Mesenchymal stem cell (in vitro differentiated cells and primary cell): Measurements from ENCODE around the gene OR52L1.

ENCODE experiments used
- DNase-seq: peaks from one replicate; pipeline ENCODE4 v3.0.0-alpha.2; 2013
- H2AFZ ChIP-seq: one replicate; pipeline ENCODE4 v1.6.1; 2013; ENCODE audit warnings: low read depth, mild to moderate bottlenecking, control low read depth, inconsistent platforms, low read length, moderate library complexity
- H2AK5ac ChIP-seq: 2 replicates; pipeline ENCODE4 v1.6.1; 2013; ENCODE audit warnings: low read length, moderate library complexity, mild to moderate bottlenecking, inconsistent platforms; ENCODE audit not compliant: severe bottlenecking
- H2BK120ac ChIP-seq: one replicate; pipeline ENCODE4 v1.6.1; 2013; ENCODE audit warnings: low read depth, mild to moderate bottlenecking, inconsistent platforms, low read length, moderate library complexity
- H2BK12ac ChIP-seq, 2 experiments: one replicate each; pipeline ENCODE4 v1.6.1; 2013; ENCODE audit warnings: inconsistent platforms in 2 of 2, low read length in 2 of 2, mild to moderate bottlenecking in 2 of 2, moderate library complexity in 2 of 2, control low read depth in 1 of 2
- H2BK15ac ChIP-seq: one replicate; pipeline ENCODE4 v1.6.1; 2013; ENCODE audit warnings: mild to moderate bottlenecking, low read depth, inconsistent platforms; ENCODE audit not compliant: poor library complexity, severe bottlenecking
- H2BK5ac ChIP-seq: 2 replicates; pipeline ENCODE4 v1.6.1; 2013; ENCODE audit warnings: low read depth, mild to moderate bottlenecking, low read length, control low read depth, inconsistent platforms; ENCODE audit not compliant: poor library complexity, severe bottlenecking
- H3K14ac ChIP-seq, 2 experiments: one replicate each; pipeline ENCODE4 v1.6.1; 2013; ENCODE audit warnings: inconsistent platforms in 2 of 2, low read length in 2 of 2, control low read depth in 1 of 2, mild to moderate bottlenecking in 1 of 2, moderate library complexity in 1 of 2
- H3K18ac ChIP-seq, 2 experiments: one replicate each; pipeline ENCODE4 v1.6.1; 2013; ENCODE audit warnings: inconsistent platforms in 2 of 2, low read length in 2 of 2, control low read depth in 1 of 2, low read depth in 1 of 2, mild to moderate bottlenecking in 1 of 2
- H3K23ac ChIP-seq, 2 experiments: one replicate each; pipeline ENCODE4 v1.6.1; 2013; ENCODE audit warnings: inconsistent platforms in 2 of 2, low read length in 2 of 2, mild to moderate bottlenecking in 2 of 2, moderate library complexity in 2 of 2, control low read depth in 1 of 2
- H3K27ac ChIP-seq: 2 replicates; pipeline ENCODE4 v1.5.1; 2013; ENCODE audit warnings: mild to moderate bottlenecking, moderate library complexity, low read length, control low read depth, inconsistent platforms; ENCODE audit not compliant: poor library complexity, severe bottlenecking
- H3K27me3 ChIP-seq, 2 experiments: 2 replicates each; pipeline versions ENCODE4 v1.6.1 to v1.7.0; 2013; ENCODE audit warnings: low read length in 2 of 2, mild to moderate bottlenecking in 2 of 2, moderate library complexity in 2 of 2, control low read depth in 1 of 2, inconsistent platforms in 1 of 2; ENCODE audit not compliant: control insufficient read depth in 1 of 2, insufficient read depth in 1 of 2
- H3K36me3 ChIP-seq, 2 experiments: 2 replicates each; pipeline versions ENCODE4 v1.6.1 to v1.7.0; 2013; ENCODE audit warnings: low read length in 2 of 2, control low read depth in 1 of 2, inconsistent platforms in 1 of 2, low read depth in 1 of 2, mild to moderate bottlenecking in 1 of 2; ENCODE audit not compliant: insufficient read depth in 2 of 2, control insufficient read depth in 1 of 2
- H3K4ac ChIP-seq, 2 experiments: one replicate each; pipeline ENCODE4 v1.6.1; 2013; ENCODE audit warnings: inconsistent platforms in 2 of 2, low read length in 2 of 2, mild to moderate bottlenecking in 2 of 2, moderate library complexity in 2 of 2, control low read depth in 1 of 2, low read depth in 1 of 2
- H3K4me1 ChIP-seq: 2 replicates; pipeline ENCODE4 v1.6.1; 2013; ENCODE audit warnings: low read depth, low read length, control low read depth; ENCODE audit not compliant: control insufficient read depth, insufficient read depth
- H3K4me2 ChIP-seq: 2 replicates; pipeline ENCODE4 v1.6.1; 2013; ENCODE audit warnings: low read length, mild to moderate bottlenecking, inconsistent platforms; ENCODE audit not compliant: poor library complexity, severe bottlenecking
- H3K4me3 ChIP-seq, 2 experiments: 2 replicates each; pipeline versions ENCODE4 v1.5.1 to v1.7.0; 2013; ENCODE audit warnings: low read length in 2 of 2, mild to moderate bottlenecking in 2 of 2, control low read depth in 1 of 2, low read depth in 1 of 2; ENCODE audit not compliant: insufficient read depth in 1 of 2
- H3K79me1 ChIP-seq: replicated peaks from 2 replicates; pipeline ENCODE4 v1.6.1; 2013; ENCODE audit warnings: mild to moderate bottlenecking, control low read depth, low read length, inconsistent platforms; ENCODE audit not compliant: poor library complexity, severe bottlenecking
- H3K9ac ChIP-seq: 2 replicates; pipeline ENCODE4 v1.7.0; 2013; ENCODE audit warnings: mild to moderate bottlenecking, low read length, moderate library complexity
- H3K9me3 ChIP-seq: 2 replicates; pipeline ENCODE4 v1.7.0; 2013; ENCODE audit warnings: mild to moderate bottlenecking, low read length; ENCODE audit not compliant: control insufficient read depth
- H4K8ac ChIP-seq: one replicate; pipeline ENCODE4 v1.6.1; 2013; ENCODE audit warnings: inconsistent platforms, mild to moderate bottlenecking, low read length, moderate library complexity
- H4K91ac ChIP-seq: one replicate; pipeline ENCODE4 v1.6.1; 2013; ENCODE audit warnings: mild to moderate bottlenecking, low read length, inconsistent platforms
- WGBS: methylation state at CpG from one replicate; pipeline ENCODE4 v1.1.7; 2013; ENCODE audit warnings: mixed read lengths; 5-methylcytosine and 5-hydroxymethylcytosine counted together

OR52L1 gene

GRCh38 chr11:6006395-6006794 is 19.6 kb upstream of the OR52L1 start:
- Histone ChIP-seq H2BK5ac (no peak overlapping the region), H3K79me1 (no peaks in the 10 kb centered on the region), H3K14ac (no peak overlapping the region), H3K4me2 (no peak overlapping the region), H3K18ac (no peak overlapping the region), H3K36me3 (no peaks in the 10 kb centered on the region), H3K23ac (no peak overlapping the region), H2AK5ac (no peak overlapping the region), H4K8ac (no peak overlapping the region), H2AFZ (no peak overlapping the region), H3K4me3 (no peak overlapping the region), H2BK12ac (no peak overlapping the region), H3K9ac (no peak overlapping the region), H2BK120ac (no peak overlapping the region), H3K4me1 (no peaks in the 10 kb centered on the region), H3K4ac (no peak overlapping the region), H4K91ac (no peak overlapping the region), H3K9me3 (no peaks in the 10 kb centered on the region), H3K27me3 (peaks cover 0 to 26% of the 10 kb centered on the region in 2 experiments), H2BK15ac (no peak overlapping the region), H3K27ac (no peak overlapping the region)
- DNase-seq, result no peak

- H4K91ac ChIP-seq, result no peak overlapping the region
- no peak overlapping the region for H3K4me2 ChIP-seq
- H3K27me3 ChIP-seq, result peaks cover 0 to 20% of the 10 kb centered on the region in 2 experiments
- H2BK15ac ChIP-seq, result no peak overlapping the region
- no peak overlapping the region for H3K27ac ChIP-seq
- H3K4me3 ChIP-seq, result no peak overlapping the region
- no peaks in the 10 kb centered on the region for H3K4me1 ChIP-seq
- no peaks in the 10 kb centered on the region for H3K36me3 ChIP-seq
- H3K14ac ChIP-seq, result no peak overlapping the region
- no peak overlapping the region for H2BK120ac ChIP-seq
- H3K18ac ChIP-seq, result no peak overlapping the region
- H3K79me1 ChIP-seq, result no peaks in the 10 kb centered on the region
- H3K9ac ChIP-seq, result no peak overlapping the region
- 84% methylated on average over 6 of the region's 7 CpGs for WGBS
- H2BK5ac ChIP-seq, result no peak overlapping the region
- no peak overlapping the region for H2BK12ac ChIP-seq
- no peak overlapping the region for H2AK5ac ChIP-seq
- no peak overlapping the region for H3K23ac ChIP-seq
- H3K9me3 ChIP-seq, result no peaks in the 10 kb centered on the region
- no peak for DNase-seq
- H3K4ac ChIP-seq, result no peak overlapping the region
- no peak overlapping the region for H4K8ac ChIP-seq
- no peak overlapping the region for H2AFZ ChIP-seq
Measured at GRCh38 chr11:6002202-6002699, 15.5 kb upstream of the OR52L1 start.

DNA sequence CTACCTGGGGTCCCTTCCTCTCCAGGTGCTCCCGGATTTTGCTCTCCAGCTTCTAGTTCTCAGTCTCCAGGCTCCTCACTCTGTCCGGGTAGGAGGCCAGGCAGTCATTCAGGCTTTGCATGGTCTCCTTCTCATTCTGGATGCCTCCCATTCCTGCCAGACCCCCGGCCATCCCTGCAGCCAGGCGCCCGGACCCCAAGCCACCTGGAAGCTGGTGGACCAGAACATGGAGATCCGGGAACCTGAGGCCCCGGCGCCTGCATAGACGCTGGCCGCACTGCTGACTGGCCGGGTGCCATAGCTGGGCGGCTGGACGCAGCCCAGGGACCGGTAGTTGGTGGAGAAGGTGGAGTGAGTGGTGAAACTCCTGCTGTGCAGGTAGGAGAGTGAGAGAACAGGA is 8.0 kb upstream of the OR52L1 start:
- Histone ChIP-seq H3K18ac (no peak overlapping the region), H3K4me3 (no peak overlapping the region), H3K79me1 (no peaks in the 10 kb centered on the region), H3K9me3 (no peaks in the 10 kb centered on the region), H3K27ac (no peak overlapping the region), H3K4me2 (no peak overlapping the region), H3K27me3 (peaks cover 0 to 20% of the 10 kb centered on the region in 2 experiments), H2AK5ac (no peak overlapping the region), H3K9ac (no peak overlapping the region), H4K8ac (no peak overlapping the region), H2BK12ac (no peak overlapping the region), H3K4me1 (no peaks in the 10 kb centered on the region), H4K91ac (no peak overlapping the region), H3K23ac (no peak overlapping the region), H3K4ac (no peak overlapping the region), H3K36me3 (no peaks in the 10 kb centered on the region), H2BK120ac (no peak overlapping the region), H2BK5ac (no peak overlapping the region), H2AFZ (no peak overlapping the region), H2BK15ac (no peak overlapping the region), H3K14ac (no peak overlapping the region)
- 87% methylated on average over 12 of the region's 14 CpGs for WGBS
- DNase-seq, result no peak

- H3K27me3 ChIP-seq, result peaks cover 0 to 20% of the 10 kb centered on the region in 2 experiments
- H3K23ac ChIP-seq, result no peak overlapping the region
- no peak overlapping the region for H3K27ac ChIP-seq
- WGBS, result 34% methylated on average over 2 of the region's 3 CpGs
- H3K4ac ChIP-seq, result no peak overlapping the region
- H2AFZ ChIP-seq, result no peak overlapping the region
- no peak overlapping the region for H2AK5ac ChIP-seq
- no peak overlapping the region for H4K91ac ChIP-seq
- H3K4me1 ChIP-seq, result no peaks in the 10 kb centered on the region
- no peak overlapping the region for H2BK15ac ChIP-seq
- no peak overlapping the region for H3K18ac ChIP-seq
- DNase-seq, result peak; percentile 22
- no peaks in the 10 kb centered on the region for H3K79me1 ChIP-seq
- H3K36me3 ChIP-seq, result no peaks in the 10 kb centered on the region
- H2BK12ac ChIP-seq, result no peak overlapping the region
- no peak overlapping the region for H3K4me2 ChIP-seq
- H3K14ac ChIP-seq, result no peak overlapping the region
- no peaks in the 10 kb centered on the region for H3K9me3 ChIP-seq
- no peak overlapping the region for H2BK5ac ChIP-seq
- peak overlapping the region; percentile 37 for H3K9ac ChIP-seq
- H4K8ac ChIP-seq, result no peak overlapping the region
- H2BK120ac ChIP-seq, result no peak overlapping the region
- H3K4me3 ChIP-seq, result no peak overlapping the region
Measured at GRCh38 chr11:5992604-5993251, 5.9 kb upstream of the OR52L1 start.
